Measurements from ENCODE around the gene TTLL3.

DNA sequence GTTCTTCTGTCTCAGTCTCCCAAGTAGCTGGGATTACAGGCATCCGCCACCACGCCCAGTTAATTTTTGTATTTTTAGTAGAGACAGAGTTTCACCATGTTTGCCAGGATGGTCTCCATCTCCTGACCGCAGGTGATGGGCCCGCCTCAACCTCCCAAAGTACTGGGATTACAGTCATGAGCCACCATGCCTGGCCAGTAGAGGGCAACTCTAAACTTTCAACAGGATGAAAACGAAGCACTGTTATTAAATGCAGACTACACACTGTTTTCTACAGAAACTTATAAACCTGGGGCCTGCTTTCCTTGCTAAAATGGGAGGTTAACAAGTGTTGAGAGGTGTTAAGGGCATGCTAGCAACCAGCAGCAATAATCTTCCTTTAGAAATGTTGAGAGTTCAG, 9.5 kb upstream of the TTLL3 start:
- TF ChIP-seq CTCF (IDR thresholded peaks at IDR 0.05; ENCODE audit: insufficient read depth, low read depth, low read length) (peak; percentile 15), EZH2 (IDR thresholded peaks at IDR 0.05; ENCODE audit: insufficient read depth, low read length) (no peak)

Measured in astrocyte (in vitro differentiated cells and primary cell).